Transverse colon (tissue), 4 donors: Measurements from ENCODE around the gene PLD5.

Source experiments
- EP300 ChIP-seq: sonication (generic); formaldehyde crosslinking; IDR thresholded peaks from one replicate; pipeline ENCODE4 v1.6.1; 2017; ENCODE audit warnings: antibody characterized with exemption, low read depth
- POLR2AphosphoS5 ChIP-seq, 3 donors: sonication (generic); formaldehyde crosslinking; IDR thresholded peaks; one replicate each; pipeline ENCODE4 v1.6.1; 2016; ENCODE audit warnings: antibody characterized with exemption in 3 of 3
- TF ChIP-seq, protein P1 (sequence below), 5 experiments: fragments of 200-600 bp in 3 of 5; fragments of 450-650 bp in 2 of 5; sonication (generic) in 3 of 5; IDR thresholded peaks; 1 replicate in 2 of 5; 2 replicates in 3 of 5; pipeline ENCODE4 v1.5.1; 2016 to 2017; ENCODE audit warnings: antibody characterized with exemption in 5 of 5, inconsistent platforms in 3 of 5, mild to moderate bottlenecking in 2 of 5, moderate library complexity in 1 of 5

- TF ChIP-seq, protein P1, sequence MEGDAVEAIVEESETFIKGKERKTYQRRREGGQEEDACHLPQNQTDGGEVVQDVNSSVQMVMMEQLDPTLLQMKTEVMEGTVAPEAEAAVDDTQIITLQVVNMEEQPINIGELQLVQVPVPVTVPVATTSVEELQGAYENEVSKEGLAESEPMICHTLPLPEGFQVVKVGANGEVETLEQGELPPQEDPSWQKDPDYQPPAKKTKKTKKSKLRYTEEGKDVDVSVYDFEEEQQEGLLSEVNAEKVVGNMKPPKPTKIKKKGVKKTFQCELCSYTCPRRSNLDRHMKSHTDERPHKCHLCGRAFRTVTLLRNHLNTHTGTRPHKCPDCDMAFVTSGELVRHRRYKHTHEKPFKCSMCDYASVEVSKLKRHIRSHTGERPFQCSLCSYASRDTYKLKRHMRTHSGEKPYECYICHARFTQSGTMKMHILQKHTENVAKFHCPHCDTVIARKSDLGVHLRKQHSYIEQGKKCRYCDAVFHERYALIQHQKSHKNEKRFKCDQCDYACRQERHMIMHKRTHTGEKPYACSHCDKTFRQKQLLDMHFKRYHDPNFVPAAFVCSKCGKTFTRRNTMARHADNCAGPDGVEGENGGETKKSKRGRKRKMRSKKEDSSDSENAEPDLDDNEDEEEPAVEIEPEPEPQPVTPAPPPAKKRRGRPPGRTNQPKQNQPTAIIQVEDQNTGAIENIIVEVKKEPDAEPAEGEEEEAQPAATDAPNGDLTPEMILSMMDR (IDR thresholded peaks at IDR 0.05): no peak
- TF ChIP-seq EP300 (no peak), POLR2AphosphoS5 (IDR thresholded peaks at IDR 0.05) (no peak)
These were observed 21.9 kb upstream of the PLD5 start for GRCh38 chr1:242546441-242546840.
